GM12891 (cell line): ENCODE results near the gene PCNX4.

Experiments used
- PAX5 ChIP-seq: IDR thresholded peaks from 2 replicates; pipeline ENCODE4 v1.6.1; 2011; ENCODE audit warnings: low read length, moderate library complexity, mild to moderate bottlenecking; ENCODE audit not compliant: insufficient read depth, severe bottlenecking
- POLR2A ChIP-seq: IDR thresholded peaks from 2 replicates; pipeline ENCODE4 v1.6.1; 2011; ENCODE audit warnings: low read depth, low read length, control low read depth
- POLR2AphosphoS5 ChIP-seq: IDR thresholded peaks from 2 replicates; pipeline ENCODE4 v1.6.1; 2011; ENCODE audit warnings: low read depth, low read length, control low read depth
- POU2F2 ChIP-seq: IDR thresholded peaks from 2 replicates; pipeline ENCODE4 v1.6.1; 2011; ENCODE audit warnings: low read depth, mild to moderate bottlenecking, control low read depth, low read length, moderate library complexity
- SPI1 ChIP-seq: IDR thresholded peaks from 2 replicates; pipeline ENCODE4 v1.6.1; 2011; ENCODE audit warnings: low read depth, low read length, control low read depth
- TAF1 ChIP-seq: IDR thresholded peaks from 2 replicates; pipeline ENCODE4 v1.6.1; 2011; ENCODE audit warnings: low read depth, low read length, control low read depth

- no peak for TF ChIP-seq POLR2A
- TF ChIP-seq TAF1: no peak
- no peak for TF ChIP-seq POLR2AphosphoS5
- TF ChIP-seq POU2F2: no peak
- TF ChIP-seq SPI1: no peak
- no peak for TF ChIP-seq PAX5
Measured at GRCh38 chr14:60111732-60112131, 20.0 kb downstream of the PCNX4 start.
